Posterior vena cava (tissue), 2 donors: ENCODE measurements around the gene TEAD1. TPM values are rescaled to one million over a fixed set of nuclear protein-coding genes. Genes with fewer than 3 reads are reported as not detected.
"Not testable (repeated sequence)": the region's sequence is repeated elsewhere in the genome, so short reads cannot be mapped to it uniquely, and the experiment has no call there.

Source experiments
- DNase-seq: peaks from one replicate; pipeline ENCODE4 v3.0.0-alpha.2; 2020; ENCODE audit warnings: low spot score
- intact Hi-C, 2 donors: fragments of 100-400 bp; cut with DNase I; formaldehyde crosslinking; loops; one replicate each; pipeline versions ENCODE4 v1.14.1 to v1.14.2; 2022 to 2023
- total RNA-seq, 2 donors: library from RNA; stranded (reverse); fragmentation: NEBNext Ultra II Directional; extraction: Animal tissue kit (Norgen Biotek cat#: 25700); gene quantifications; one replicate each; pipeline ENCODE4 v1.2.1, GENCODE V29; 2021
- donor health status: DM: yes; HTN: yes; CAD: no.
- donor health status: DM: yes; HTN: yes; CAD: no.

The TEAD1 gene
- total RNA-seq, 2 donors from 2014 or later, result 56.5 to 59.2 TPM

- DNase-seq, result no peak
- intact Hi-C loops, result no loop called here
Measured at GRCh38 chr11:12749442-12749841, 75.2 kb downstream of the TEAD1 start.

GRCh38 chr11:12750181-12750580, 76.0 kb downstream of the TEAD1 start:
- DNase-seq, result no peak
- intact Hi-C loops, result no loop called here

- intact Hi-C loops, result no loop called here
Measured at GRCh38 chr11:12752868-12753524, 78.8 kb downstream of the TEAD1 start.

GRCh38 chr11:12754021-12754420, 79.8 kb downstream of the TEAD1 start:
- no peak for DNase-seq
- intact Hi-C loops, result no loop called here

More at GRCh38 chr11:12752868-12753524, 78.8 kb downstream of the TEAD1 start:
- DNase-seq, result no peak

GRCh38 chr11:12754582-12755234, 80.5 kb downstream of the TEAD1 start:
- no peak for DNase-seq
- intact Hi-C loops, result no loop called here

GRCh38 chr11:12755510-12756453, 81.6 kb downstream of the TEAD1 start:
- intact Hi-C loops, result no loop called here
- no peak for DNase-seq

GRCh38 chr11:12756454-12756806, 82.2 kb downstream of the TEAD1 start:
- DNase-seq, result no peak
- intact Hi-C loops, result no loop called here

- intact Hi-C loops, result no loop called here
- no peak for DNase-seq
Measured at GRCh38 chr11:12756867-12757266, 82.6 kb downstream of the TEAD1 start.

- intact Hi-C loops, result no loop called here
- no peak for DNase-seq
Measured at GRCh38 chr11:12757416-12757815, 83.2 kb downstream of the TEAD1 start.

GRCh38 chr11:12758117-12758516, 83.9 kb downstream of the TEAD1 start:
- DNase-seq, intact Hi-C loops: not testable (repeated sequence)

- intact Hi-C loops, result no loop called here
- no peak for DNase-seq
Measured at GRCh38 chr11:12761029-12761428, 86.8 kb downstream of the TEAD1 start.

GRCh38 chr11:12762278-12762677, 88.1 kb downstream of the TEAD1 start:
- intact Hi-C loops, result no loop called here
- no peak for DNase-seq

GRCh38 chr11:12762696-12763324, 88.6 kb downstream of the TEAD1 start:
- no peak for DNase-seq
- intact Hi-C loops, result no loop called here

- intact Hi-C loops, result no loop called here
- no peak for DNase-seq
Measured at GRCh38 chr11:12764187-12764914, 90.1 kb downstream of the TEAD1 start.

- DNase-seq, result no peak
- intact Hi-C loops, result no loop called here
Measured at GRCh38 chr11:12765428-12765827, 91.2 kb downstream of the TEAD1 start.

GRCh38 chr11:12767027-12767426, 92.8 kb downstream of the TEAD1 start:
- DNase-seq, result no peak
- intact Hi-C loops, result no loop called here

GRCh38 chr11:12767577-12767976, 93.4 kb downstream of the TEAD1 start:
- DNase-seq, result no peak
- intact Hi-C loops, result no loop called here

- intact Hi-C loops, result no loop called here
Measured at GRCh38 chr11:12768726-12769673, 94.8 kb downstream of the TEAD1 start.

More at GRCh38 chr11:12768726-12769673, 94.8 kb downstream of the TEAD1 start:
- DNase-seq, result no peak
